DOHH2 (cell line): ENCODE measurements around the gene SPTLC2.

Experiments
- H3F3A ChIP-seq: fragments of 200-600 bp; sonication (generic), shearing (Covaris generic); 2 replicates; pipeline ENCODE4 v1.6.0; 2016; ENCODE audit warnings: antibody characterized with exemption, mild to moderate bottlenecking; ENCODE audit not compliant: control insufficient read depth, insufficient read depth
- H3K27ac ChIP-seq: fragments of 200-600 bp; sonication (generic); 2 replicates; pipeline ENCODE4 v1.5.1; 2014; ENCODE audit warnings: low read depth, mild to moderate bottlenecking, low read length, moderate library complexity
- H3K27me3 ChIP-seq: fragments of 200-600 bp; sonication (generic); 2 replicates; pipeline ENCODE4 v1.6.1; 2014; ENCODE audit warnings: mild to moderate bottlenecking, low read length, mixed read lengths; ENCODE audit not compliant: control insufficient read depth
- H3K36me3 ChIP-seq: fragments of 200-600 bp; sonication (generic); 2 replicates; pipeline ENCODE4 v1.6.1; 2014; ENCODE audit warnings: mild to moderate bottlenecking, low read length, moderate library complexity, mixed read lengths; ENCODE audit not compliant: control insufficient read depth
- H3K4me1 ChIP-seq: fragments of 200-600 bp; sonication (generic); 2 replicates; pipeline ENCODE4 v1.6.1; 2014; ENCODE audit warnings: mild to moderate bottlenecking, low read length, mixed read lengths; ENCODE audit not compliant: control insufficient read depth
- H3K4me2 ChIP-seq: fragments of 200-600 bp; sonication (generic); 2 replicates; pipeline ENCODE4 v1.6.0; 2014; ENCODE audit warnings: mild to moderate bottlenecking, low read length, moderate library complexity
- H3K4me3 ChIP-seq: fragments of 200-600 bp; sonication (generic); 2 replicates; pipeline ENCODE4 v1.5.1; 2014; ENCODE audit warnings: mild to moderate bottlenecking, low read length, mixed read lengths
- H3K79me2 ChIP-seq: fragments of 200-600 bp; sonication (generic); 2 replicates; pipeline ENCODE4 v1.6.1; 2014; ENCODE audit warnings: mild to moderate bottlenecking, low read length, mixed read lengths; ENCODE audit not compliant: control insufficient read depth
- H3K9me2 ChIP-seq: fragments of 200-600 bp; sonication (generic); replicated peaks from 2 replicates; pipeline ENCODE4 v1.6.1; 2014; ENCODE audit warnings: mild to moderate bottlenecking, low read length, mixed read lengths; ENCODE audit not compliant: control insufficient read depth
- H3K9me3 ChIP-seq: fragments of 200-600 bp; sonication (generic); 2 replicates; pipeline ENCODE4 v1.6.1; 2014; ENCODE audit warnings: antibody characterized with exemption, low read length, mixed read lengths; ENCODE audit not compliant: control insufficient read depth, insufficient read depth
- H4K20me1 ChIP-seq: fragments of 200-600 bp; sonication (generic); 2 replicates; pipeline ENCODE4 v1.6.0; 2014; ENCODE audit warnings: low read depth, mild to moderate bottlenecking, antibody characterized with exemption, low read length, moderate library complexity; ENCODE audit not compliant: control insufficient read depth, insufficient read depth
- EZH2phosphoT487 ChIP-seq: fragments of 200-600 bp; sonication (generic); IDR thresholded peaks from 2 replicates; pipeline ENCODE4 v1.6.1; 2017; ENCODE audit warnings: borderline replicate concordance, mild to moderate bottlenecking, antibody characterized with exemption, low read length, moderate library complexity, mixed read lengths
- TF ChIP-seq, protein P1 (sequence below): fragments of 200-600 bp; sonication (generic); IDR thresholded peaks from one replicate; pipeline ENCODE4 v1.5.1; 2014; ENCODE audit warnings: antibody characterized with exemption, mild to moderate bottlenecking, low read depth, low read length; ENCODE audit not compliant: poor library complexity, severe bottlenecking

The SPTLC2 gene

DNA sequence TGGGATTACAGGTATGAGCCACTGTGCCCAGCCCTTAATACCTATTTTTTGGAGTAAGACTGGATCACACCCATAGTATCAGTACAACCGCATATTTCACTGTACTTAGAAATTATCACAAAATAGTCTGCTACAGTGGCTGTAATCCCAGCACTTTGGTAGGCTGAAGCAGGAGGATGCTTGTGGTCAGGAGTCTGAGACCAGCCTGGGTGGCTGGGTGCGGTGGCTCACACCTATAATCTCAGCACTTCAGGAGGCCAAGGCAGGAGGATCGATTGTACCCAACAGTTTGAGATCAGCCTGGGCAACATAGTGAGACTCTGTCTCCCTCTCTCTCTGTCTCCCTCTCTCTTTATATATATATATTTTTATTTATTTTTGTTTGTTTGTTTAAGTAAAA is 5.9 kb downstream of the SPTLC2 start:
- Histone ChIP-seq H3K79me2 (peaks cover 99% of the 10 kb centered on the region), H3K4me2 (no peak overlapping the region), H3K27me3 (no peaks in the 10 kb centered on the region), H3K27ac (no peak overlapping the region), H3K4me3 (no peak overlapping the region), H3K4me1 (peaks cover 44% of the 10 kb centered on the region), H3K9me3 (no peaks in the 10 kb centered on the region), H3F3A (no peaks in the 10 kb centered on the region), H4K20me1 (peaks cover 6% of the 10 kb centered on the region; the same call in 1 of the 2 replicates), H3K9me2 (no peaks in the 10 kb centered on the region), H3K36me3 (peaks cover 10% of the 10 kb centered on the region; the same call in 1 of the 2 replicates)
- TF ChIP-seq EZH2phosphoT487, result no peak
- TF ChIP-seq, protein P1, sequence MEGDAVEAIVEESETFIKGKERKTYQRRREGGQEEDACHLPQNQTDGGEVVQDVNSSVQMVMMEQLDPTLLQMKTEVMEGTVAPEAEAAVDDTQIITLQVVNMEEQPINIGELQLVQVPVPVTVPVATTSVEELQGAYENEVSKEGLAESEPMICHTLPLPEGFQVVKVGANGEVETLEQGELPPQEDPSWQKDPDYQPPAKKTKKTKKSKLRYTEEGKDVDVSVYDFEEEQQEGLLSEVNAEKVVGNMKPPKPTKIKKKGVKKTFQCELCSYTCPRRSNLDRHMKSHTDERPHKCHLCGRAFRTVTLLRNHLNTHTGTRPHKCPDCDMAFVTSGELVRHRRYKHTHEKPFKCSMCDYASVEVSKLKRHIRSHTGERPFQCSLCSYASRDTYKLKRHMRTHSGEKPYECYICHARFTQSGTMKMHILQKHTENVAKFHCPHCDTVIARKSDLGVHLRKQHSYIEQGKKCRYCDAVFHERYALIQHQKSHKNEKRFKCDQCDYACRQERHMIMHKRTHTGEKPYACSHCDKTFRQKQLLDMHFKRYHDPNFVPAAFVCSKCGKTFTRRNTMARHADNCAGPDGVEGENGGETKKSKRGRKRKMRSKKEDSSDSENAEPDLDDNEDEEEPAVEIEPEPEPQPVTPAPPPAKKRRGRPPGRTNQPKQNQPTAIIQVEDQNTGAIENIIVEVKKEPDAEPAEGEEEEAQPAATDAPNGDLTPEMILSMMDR, result no peak

DNA sequence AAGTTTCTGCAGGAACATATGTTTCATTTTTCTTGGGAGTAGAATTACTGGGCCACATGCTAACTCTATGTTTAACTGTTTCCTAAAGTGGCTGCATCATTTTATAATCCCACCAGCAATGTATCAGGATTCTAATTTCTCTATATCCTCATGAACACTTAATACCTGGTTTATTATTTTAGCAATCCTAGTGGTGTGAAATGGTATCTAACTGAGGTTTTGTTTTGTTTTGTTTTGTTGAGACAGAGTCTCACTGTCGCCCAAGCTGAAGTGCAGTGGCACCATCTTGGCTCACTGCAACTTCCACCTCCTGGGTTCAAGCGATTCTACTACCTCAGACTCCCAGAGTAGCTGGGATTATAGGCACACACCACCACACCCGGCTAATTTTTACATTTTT is 6.5 kb downstream of the SPTLC2 start:
- no peak overlapping the region for H3K4me2 ChIP-seq
- H4K20me1 ChIP-seq, result peaks cover 6% of the 10 kb centered on the region; the same call in 1 of the 2 replicates
- peaks cover 10% of the 10 kb centered on the region; the same call in 1 of the 2 replicates for H3K36me3 ChIP-seq
- TF ChIP-seq, protein P1, result no peak
- TF ChIP-seq EZH2phosphoT487, result no peak
- H3K27ac ChIP-seq, result no peak overlapping the region
- peaks cover 99% of the 10 kb centered on the region for H3K79me2 ChIP-seq
- no peaks in the 10 kb centered on the region for H3F3A ChIP-seq
- H3K4me3 ChIP-seq, result no peak overlapping the region
- peaks cover 40% of the 10 kb centered on the region for H3K4me1 ChIP-seq
- no peaks in the 10 kb centered on the region for H3K9me3 ChIP-seq
- H3K27me3 ChIP-seq, result no peaks in the 10 kb centered on the region
- H3K9me2 ChIP-seq, result no peaks in the 10 kb centered on the region

DNA sequence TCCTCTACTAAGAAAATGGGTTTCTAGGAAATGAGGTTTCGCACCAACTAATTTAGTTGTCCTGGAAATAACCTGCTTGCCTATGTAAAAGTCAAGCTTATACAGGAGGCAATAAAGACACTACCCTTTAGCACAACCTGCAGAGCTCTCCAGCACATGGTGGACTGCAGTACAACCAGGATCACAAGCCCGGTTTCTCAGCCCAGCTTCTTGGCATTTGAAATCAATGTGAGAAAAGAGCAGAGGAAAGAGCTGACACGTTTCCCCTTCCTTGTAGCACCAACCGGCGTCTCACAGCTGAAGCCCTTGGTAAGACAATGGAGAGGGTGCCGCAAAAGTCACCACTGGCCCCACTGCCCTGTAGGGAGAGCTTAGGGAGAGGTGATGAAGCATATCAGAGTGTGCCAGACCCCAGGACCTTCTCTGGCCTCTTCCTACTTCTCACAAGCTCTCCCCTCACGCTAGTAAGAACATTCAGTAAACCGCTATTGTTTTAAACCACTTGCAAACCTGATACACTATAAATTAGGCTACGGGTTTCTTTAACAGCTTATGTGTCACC is 8.6 kb downstream of the SPTLC2 start:
- no peak overlapping the region for H3K4me2 ChIP-seq
- no peak for TF ChIP-seq EZH2phosphoT487
- TF ChIP-seq, protein P1, result no peak
- no peaks in the 10 kb centered on the region for H3K9me2 ChIP-seq
- H3K4me3 ChIP-seq, result no peak overlapping the region
- peaks cover 8% of the 10 kb centered on the region; the same call in 1 of the 2 replicates for H4K20me1 ChIP-seq
- H3F3A ChIP-seq, result no peaks in the 10 kb centered on the region
- H3K79me2 ChIP-seq, result peaks cover 99% of the 10 kb centered on the region
- H3K4me1 ChIP-seq, result peaks cover 35% of the 10 kb centered on the region
- no peaks in the 10 kb centered on the region for H3K27me3 ChIP-seq
- peaks cover 3% of the 10 kb centered on the region for H3K36me3 ChIP-seq
- H3K27ac ChIP-seq, result no peak overlapping the region
- H3K9me3 ChIP-seq, result no peaks in the 10 kb centered on the region
